ENCODE data around the gene GSTA4.

Gene GSTA4

GRCh38 chr6:52942221-52942620 lies 52.9 kb downstream of the GSTA4 start:
- Histone ChIP-seq H3K9me3 (ENCODE audit: insufficient read depth, low read length) (no peaks in the 10 kb centered on the region), H3K36me3 (ENCODE audit: insufficient read depth, insufficient read length, low read length) (no peaks in the 10 kb centered on the region), H3K27me3 (ENCODE audit: insufficient read depth, insufficient read length) (no peaks in the 10 kb centered on the region), H3K4me3 (ENCODE audit: insufficient read length, low read depth) (no peak overlapping the region), H3K9ac (ENCODE audit: insufficient read length, low read depth) (no peak overlapping the region), H3K4me1 (ENCODE audit: insufficient read depth, insufficient read length) (peaks cover 2% of the 10 kb centered on the region)
- no peak for TF ChIP-seq SUZ12 (IDR thresholded peaks at IDR 0.05; ENCODE audit: extremely low read depth, insufficient read depth, insufficient read length)
- no peak for TF ChIP-seq ZNF274 (IDR thresholded peaks at IDR 0.05; ENCODE audit: low read depth, low read length)
- no peak for TF ChIP-seq YY1 (IDR thresholded peaks at IDR 0.05; ENCODE audit: insufficient read depth, insufficient read length)
- no peak for DNase-seq (ENCODE audit: low read depth, low spot score)

- Histone ChIP-seq H3K27me3 (ENCODE audit: insufficient read depth, insufficient read length) (no peaks in the 10 kb centered on the region), H3K36me3 (ENCODE audit: insufficient read depth, insufficient read length, low read length) (no peaks in the 10 kb centered on the region), H3K9me3 (ENCODE audit: insufficient read depth, low read length) (no peaks in the 10 kb centered on the region), H3K9ac (ENCODE audit: insufficient read length, low read depth) (no peak overlapping the region), H3K4me1 (ENCODE audit: insufficient read depth, insufficient read length) (peaks cover 2% of the 10 kb centered on the region), H3K4me3 (ENCODE audit: insufficient read length, low read depth) (no peak overlapping the region)
- TF ChIP-seq SUZ12 (IDR thresholded peaks at IDR 0.05; ENCODE audit: extremely low read depth, insufficient read depth, insufficient read length), result no peak
- no peak for TF ChIP-seq YY1 (IDR thresholded peaks at IDR 0.05; ENCODE audit: insufficient read depth, insufficient read length)
- no peak for TF ChIP-seq ZNF274 (IDR thresholded peaks at IDR 0.05; ENCODE audit: low read depth, low read length)
- no peak for DNase-seq (ENCODE audit: low read depth, low spot score)
Measured at GRCh38 chr6:52937908-52938307, 57.2 kb downstream of the GSTA4 start.

- H3K27me3 ChIP-seq (ENCODE audit: insufficient read depth, insufficient read length), result no peaks in the 10 kb centered on the region
- H3K4me1 ChIP-seq (ENCODE audit: insufficient read depth, insufficient read length), result no peaks in the 10 kb centered on the region
- TF ChIP-seq SUZ12 (IDR thresholded peaks at IDR 0.05; ENCODE audit: extremely low read depth, insufficient read depth, insufficient read length) (no peak), YY1 (IDR thresholded peaks at IDR 0.05; ENCODE audit: insufficient read depth, insufficient read length) (no peak), ZNF274 (IDR thresholded peaks at IDR 0.05; ENCODE audit: low read depth, low read length) (no peak)
- no peaks in the 10 kb centered on the region for H3K36me3 ChIP-seq (ENCODE audit: insufficient read depth, insufficient read length, low read length)
- H3K9ac ChIP-seq (ENCODE audit: insufficient read length, low read depth), result no peak overlapping the region
- H3K4me3 ChIP-seq (ENCODE audit: insufficient read length, low read depth), result no peak overlapping the region
- no peak for DNase-seq (ENCODE audit: low read depth, low spot score)
- H3K9me3 ChIP-seq (ENCODE audit: insufficient read depth, low read length), result peaks cover 17% of the 10 kb centered on the region; the same call in 1 of the 2 replicates
Measured at GRCh38 chr6:52933778-52934177, 61.3 kb downstream of the GSTA4 start.

GRCh38 chr6:52931351-52931750 lies 63.7 kb downstream of the GSTA4 start:
- peaks cover 17% of the 10 kb centered on the region; the same call in 1 of the 2 replicates for H3K9me3 ChIP-seq (ENCODE audit: insufficient read depth, low read length)
- no peaks in the 10 kb centered on the region for H3K27me3 ChIP-seq (ENCODE audit: insufficient read depth, insufficient read length)
- no peaks in the 10 kb centered on the region for H3K36me3 ChIP-seq (ENCODE audit: insufficient read depth, insufficient read length, low read length)
- H3K4me3 ChIP-seq (ENCODE audit: insufficient read length, low read depth), result no peak overlapping the region
- H3K9ac ChIP-seq (ENCODE audit: insufficient read length, low read depth), result no peak overlapping the region
- peak; percentile 32 for DNase-seq (ENCODE audit: low read depth, low spot score)
- TF ChIP-seq ZNF274 (IDR thresholded peaks at IDR 0.05; ENCODE audit: low read depth, low read length) (no peak), YY1 (IDR thresholded peaks at IDR 0.05; ENCODE audit: insufficient read depth, insufficient read length) (no peak), SUZ12 (IDR thresholded peaks at IDR 0.05; ENCODE audit: extremely low read depth, insufficient read depth, insufficient read length) (no peak)
- H3K4me1 ChIP-seq (ENCODE audit: insufficient read depth, insufficient read length), result no peaks in the 10 kb centered on the region

GRCh38 chr6:52929321-52930164 lies 65.5 kb downstream of the GSTA4 start:
- no peak overlapping the region for H3K9ac ChIP-seq (ENCODE audit: insufficient read length, low read depth)
- TF ChIP-seq YY1 (IDR thresholded peaks at IDR 0.05; ENCODE audit: insufficient read depth, insufficient read length) (no peak), ZNF274 (IDR thresholded peaks at IDR 0.05; ENCODE audit: low read depth, low read length) (no peak), SUZ12 (IDR thresholded peaks at IDR 0.05; ENCODE audit: extremely low read depth, insufficient read depth, insufficient read length) (no peak)
- DNase-seq (ENCODE audit: low read depth, low spot score), result no peak
- no peak overlapping the region for H3K4me3 ChIP-seq (ENCODE audit: insufficient read length, low read depth)
- H3K36me3 ChIP-seq (ENCODE audit: insufficient read depth, insufficient read length, low read length), result no peaks in the 10 kb centered on the region
- peaks cover 17% of the 10 kb centered on the region; the same call in 1 of the 2 replicates for H3K9me3 ChIP-seq (ENCODE audit: insufficient read depth, low read length)
- H3K4me1 ChIP-seq (ENCODE audit: insufficient read depth, insufficient read length), result no peaks in the 10 kb centered on the region
- H3K27me3 ChIP-seq (ENCODE audit: insufficient read depth, insufficient read length), result no peaks in the 10 kb centered on the region

Measured in NT2/D1 (cell line).